GM13976 (cell line): Measurements from ENCODE around the gene CNNM4.

Experiments
- DNase-seq: peaks from one replicate; pipeline ENCODE4 v3.0.0; 2012; ENCODE audit warnings: low spot score
- in situ Hi-C: fragments of 300-500 bp; cut with MboI; formaldehyde crosslinking; loops from one replicate; pipeline ENCODE4 v1.12.0; 2022; ENCODE audit warnings: low sequenced_read_pairs, mixed read lengths, inconsistent platforms; ENCODE audit not compliant: unreplicated experiment
- TF ChIP-seq, protein P1 (sequence below): IDR thresholded peaks from 2 replicates; pipeline ENCODE4 v1.5.1; 2012; ENCODE audit warnings: borderline replicate concordance, mild to moderate bottlenecking; ENCODE audit not compliant: insufficient read depth; ENCODE audit errors: extremely low read depth, missing control alignments, control extremely low read depth

Gene CNNM4

GRCh38 chr2:96756788-96757476 is 3.8 kb upstream of the CNNM4 start:
- in situ Hi-C loops: no loop called here
- no peak for DNase-seq
- TF ChIP-seq, protein P1, sequence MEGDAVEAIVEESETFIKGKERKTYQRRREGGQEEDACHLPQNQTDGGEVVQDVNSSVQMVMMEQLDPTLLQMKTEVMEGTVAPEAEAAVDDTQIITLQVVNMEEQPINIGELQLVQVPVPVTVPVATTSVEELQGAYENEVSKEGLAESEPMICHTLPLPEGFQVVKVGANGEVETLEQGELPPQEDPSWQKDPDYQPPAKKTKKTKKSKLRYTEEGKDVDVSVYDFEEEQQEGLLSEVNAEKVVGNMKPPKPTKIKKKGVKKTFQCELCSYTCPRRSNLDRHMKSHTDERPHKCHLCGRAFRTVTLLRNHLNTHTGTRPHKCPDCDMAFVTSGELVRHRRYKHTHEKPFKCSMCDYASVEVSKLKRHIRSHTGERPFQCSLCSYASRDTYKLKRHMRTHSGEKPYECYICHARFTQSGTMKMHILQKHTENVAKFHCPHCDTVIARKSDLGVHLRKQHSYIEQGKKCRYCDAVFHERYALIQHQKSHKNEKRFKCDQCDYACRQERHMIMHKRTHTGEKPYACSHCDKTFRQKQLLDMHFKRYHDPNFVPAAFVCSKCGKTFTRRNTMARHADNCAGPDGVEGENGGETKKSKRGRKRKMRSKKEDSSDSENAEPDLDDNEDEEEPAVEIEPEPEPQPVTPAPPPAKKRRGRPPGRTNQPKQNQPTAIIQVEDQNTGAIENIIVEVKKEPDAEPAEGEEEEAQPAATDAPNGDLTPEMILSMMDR: peak; percentile 6

DNA sequence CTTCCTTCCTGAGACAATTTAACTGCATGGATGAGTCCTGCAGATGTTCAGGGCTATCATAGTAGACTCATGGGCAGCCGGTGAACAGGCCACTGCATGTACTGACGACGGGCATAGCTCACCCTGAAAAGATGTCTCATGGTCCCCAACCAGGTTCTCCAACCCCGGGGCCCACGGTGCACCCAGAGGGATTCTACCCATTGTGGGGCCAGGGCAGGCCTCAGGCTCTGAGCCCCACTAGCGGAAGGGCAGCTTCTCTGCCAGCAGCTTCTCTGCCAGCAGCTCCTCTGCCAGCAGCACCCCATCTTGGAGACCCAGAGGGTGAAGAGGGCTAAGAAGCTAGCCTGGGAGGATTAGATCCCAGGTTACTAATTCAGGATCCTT is 3.2 kb upstream of the CNNM4 start:
- no peak for DNase-seq
- TF ChIP-seq, protein P1: no peak
- in situ Hi-C loops: no loop called here

GRCh38 chr2:96758987-96759386 is 1.7 kb upstream of the CNNM4 start:
- in situ Hi-C loops: no loop called here

DNA sequence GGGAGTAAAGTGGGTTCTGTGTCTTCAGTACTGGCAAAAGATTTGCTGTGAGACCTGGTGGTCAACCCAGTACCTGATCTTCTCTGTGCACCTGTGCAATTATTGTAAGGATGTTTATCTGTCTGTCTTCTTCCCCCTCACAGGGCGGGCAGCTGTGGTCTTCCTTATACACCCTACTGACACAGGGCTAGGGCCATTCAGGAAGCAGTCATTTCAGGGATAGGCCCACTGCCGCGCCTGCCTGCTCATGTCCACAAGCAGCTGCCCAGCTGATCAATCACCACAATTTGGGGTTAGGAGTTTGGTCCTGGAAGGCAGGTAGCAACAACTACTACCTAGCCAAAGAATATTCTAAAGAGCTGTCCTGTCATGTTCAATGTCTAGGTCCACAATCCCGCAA is 1.2 kb upstream of the CNNM4 start:
- TF ChIP-seq, protein P1: no peak
- no peak for DNase-seq
- in situ Hi-C loops: no loop called here

More at GRCh38 chr2:96758987-96759386, 1.7 kb upstream of the CNNM4 start:
- DNase-seq: no peak
- TF ChIP-seq, protein P1: no peak

GRCh38 chr2:96760986-96761832 is 507 bp downstream of the CNNM4 start:
- in situ Hi-C loops: no loop called here
- no peak for DNase-seq
- TF ChIP-seq, protein P1: peak; percentile 78

GRCh38 chr2:96762529-96763311 is 2.0 kb downstream of the CNNM4 start:
- TF ChIP-seq, protein P1: no peak
- no peak for DNase-seq
- in situ Hi-C loops: no loop called here
